Fibroblast of the conjunctiva (primary cell): ENCODE data around the gene GRPEL1.

Source experiments
- DNase-seq: peaks from one replicate; pipeline ENCODE4 v3.0.0-alpha.2; 2010; ENCODE audit warnings: low read depth

Gene GRPEL1

GRCh38 chr4:7063362-7063761 lies 4.5 kb downstream of the GRPEL1 start:
- DNase-seq: no peak

- no peak for DNase-seq
These were observed 5.0 kb downstream of the GRPEL1 start for GRCh38 chr4:7062816-7063215.

- DNase-seq: no peak
These were observed 6.0 kb downstream of the GRPEL1 start for GRCh38 chr4:7061815-7062214.

DNA sequence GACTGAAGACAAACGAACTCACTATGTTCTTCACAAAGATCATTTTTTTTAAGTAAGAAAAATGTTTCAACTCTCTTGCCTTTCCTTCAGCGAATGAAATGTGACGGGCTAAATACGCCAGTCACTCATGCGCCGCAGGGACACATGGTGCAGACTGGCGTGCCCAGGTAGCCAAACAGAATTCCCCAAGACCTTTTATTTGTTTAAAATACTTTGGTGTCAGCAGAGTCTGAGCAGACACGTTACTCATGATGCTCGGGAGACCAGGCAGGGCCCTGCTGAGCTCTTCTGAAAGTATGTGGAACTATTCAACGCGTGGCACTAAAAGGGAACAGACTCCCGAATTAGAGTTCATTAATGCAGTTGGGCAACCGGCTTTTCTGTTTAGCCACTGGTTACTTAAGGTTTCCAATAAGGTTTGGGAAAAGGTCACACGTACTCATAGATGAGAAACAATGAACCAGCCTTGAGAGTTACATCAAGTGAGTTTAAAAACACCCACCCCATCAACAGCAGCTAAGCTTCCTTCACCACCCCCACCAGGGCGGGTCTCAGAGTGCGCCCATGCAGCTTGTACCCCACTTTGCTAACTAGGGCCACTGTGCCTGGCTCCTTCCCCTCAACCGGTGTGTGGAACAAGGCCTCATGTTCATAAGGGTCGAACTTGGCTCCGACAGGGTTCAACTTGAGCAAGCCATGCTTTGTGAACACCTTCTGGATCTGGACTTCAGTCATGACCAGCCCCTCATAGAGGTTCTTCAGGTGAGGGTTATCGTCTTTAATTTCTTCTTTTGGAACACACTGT lies 7.3 kb downstream of the GRPEL1 start:
- no peak for DNase-seq

- DNase-seq: no peak
These were observed 8.2 kb downstream of the GRPEL1 start for GRCh38 chr4:7059662-7060061.

DNA sequence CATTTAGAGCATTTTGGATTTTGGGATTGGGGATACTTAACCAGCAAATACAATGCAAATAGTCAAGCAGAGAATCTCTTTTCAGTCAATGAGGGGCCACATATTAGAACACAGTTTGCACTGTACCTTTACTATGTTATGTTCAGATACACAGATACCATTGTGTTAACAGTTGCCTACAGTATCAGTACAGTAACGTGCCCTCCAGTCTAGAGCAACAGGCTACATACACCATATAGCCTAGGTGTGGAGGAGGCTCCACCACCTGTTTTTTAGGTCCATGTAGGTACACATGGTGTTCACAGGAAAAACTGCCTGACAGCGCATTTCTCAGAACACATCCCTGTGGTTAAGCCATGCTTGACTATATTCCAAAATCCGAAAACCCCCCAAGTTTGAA lies 9.1 kb downstream of the GRPEL1 start:
- DNase-seq: no peak

GRCh38 chr4:7055990-7056325 lies 11.9 kb downstream of the GRPEL1 start:
- DNase-seq: no peak

DNA sequence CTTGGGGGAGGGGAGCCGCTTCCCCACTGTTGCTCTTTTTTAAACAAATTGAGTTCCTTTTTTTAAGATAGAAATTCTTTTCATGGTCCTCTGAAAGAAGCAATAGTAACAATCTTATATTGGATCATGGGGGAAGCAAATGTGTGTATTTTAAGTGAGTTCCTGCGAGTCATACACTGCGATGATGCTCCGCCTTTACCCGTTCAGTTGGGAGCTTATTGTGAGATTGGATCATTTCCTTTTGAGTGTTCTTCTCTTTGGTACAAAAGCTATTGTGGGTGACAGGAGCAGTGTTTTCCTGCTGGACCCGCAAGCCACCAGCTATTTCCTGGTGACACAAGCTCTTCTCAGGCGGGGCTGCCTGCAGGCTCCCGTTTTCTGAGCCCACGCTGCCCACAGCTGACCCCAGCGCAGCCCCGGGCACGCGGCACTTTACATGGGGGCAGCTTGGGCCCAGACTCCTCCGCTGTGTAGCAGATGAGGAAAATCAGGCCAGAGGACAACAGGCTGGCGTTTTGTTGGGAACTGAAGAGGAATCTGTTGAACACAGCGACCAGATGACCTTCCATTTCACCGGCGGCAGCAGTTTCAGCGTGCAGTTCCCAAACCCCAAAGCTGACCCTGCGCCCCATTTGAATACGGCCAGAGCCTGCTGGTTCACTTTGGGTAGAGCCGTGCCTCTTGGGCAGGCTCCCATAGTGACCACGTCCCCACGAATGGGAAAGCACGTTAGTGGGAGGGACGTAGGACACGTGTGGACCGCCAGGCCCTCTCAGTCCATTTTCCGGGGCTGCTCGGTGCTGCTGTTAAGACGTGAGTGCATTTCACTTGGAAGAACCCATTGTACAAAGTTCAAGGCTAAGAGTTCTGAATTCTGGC lies 12.5 kb downstream of the GRPEL1 start:
- no peak for DNase-seq

DNA sequence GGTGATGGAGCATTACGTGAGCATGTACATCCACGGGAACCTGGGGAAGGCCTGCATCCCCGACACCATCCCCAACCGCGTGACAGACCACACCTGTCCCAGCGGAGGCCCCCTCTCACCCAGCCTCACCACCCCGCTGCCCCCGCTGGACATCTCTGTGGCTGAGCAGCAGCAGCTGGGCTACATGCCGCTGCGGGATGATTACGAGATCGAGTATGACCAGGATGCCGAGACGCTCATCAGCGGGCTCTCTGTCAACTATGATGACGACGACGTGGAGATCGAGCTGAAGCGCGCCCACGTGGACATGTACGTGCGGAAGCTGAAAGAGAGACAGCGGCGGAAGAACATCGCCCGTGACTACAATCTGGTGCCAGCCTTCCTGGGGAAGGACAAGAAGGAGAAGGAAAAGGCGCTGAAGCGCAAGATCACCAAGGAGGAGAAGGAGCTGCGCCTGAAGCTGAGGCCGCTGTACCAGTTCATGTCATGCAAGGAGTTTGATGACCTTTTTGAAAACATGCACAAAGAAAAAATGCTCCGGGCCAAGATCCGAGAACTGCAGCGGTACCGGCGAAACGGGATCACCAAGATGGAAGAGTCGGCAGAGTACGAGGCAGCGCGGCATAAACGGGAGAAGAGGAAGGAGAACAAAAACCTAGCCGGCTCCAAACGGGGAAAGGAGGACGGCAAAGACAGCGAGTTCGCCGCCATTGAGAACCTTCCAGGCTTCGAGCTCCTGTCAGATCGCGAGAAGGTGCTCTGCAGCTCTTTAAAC lies 13.6 kb downstream of the GRPEL1 start:
- DNase-seq: no peak

- no peak for DNase-seq
These were observed 14.7 kb downstream of the GRPEL1 start for GRCh38 chr4:7052923-7053715.

DNA sequence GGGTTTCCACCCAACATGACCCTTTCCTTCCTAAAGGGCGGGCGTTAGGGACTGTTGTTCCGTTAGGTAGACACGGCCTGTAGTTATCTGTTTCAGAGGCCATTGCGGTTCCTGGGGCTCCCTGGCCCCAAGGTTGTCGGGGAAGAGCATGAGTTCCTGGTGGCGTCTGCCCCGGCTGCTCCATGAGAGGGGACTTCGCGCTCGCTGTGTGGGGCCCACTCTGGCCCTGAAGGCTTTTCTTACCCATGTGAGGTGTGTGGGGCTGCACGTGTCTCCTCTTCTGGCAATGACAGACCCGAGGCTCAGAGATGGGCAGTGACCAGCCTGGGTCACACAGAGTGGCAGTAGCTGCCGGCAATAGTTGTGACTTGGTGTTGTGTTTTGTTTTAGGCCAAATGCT lies 15.6 kb downstream of the GRPEL1 start:
- no peak for DNase-seq

DNA sequence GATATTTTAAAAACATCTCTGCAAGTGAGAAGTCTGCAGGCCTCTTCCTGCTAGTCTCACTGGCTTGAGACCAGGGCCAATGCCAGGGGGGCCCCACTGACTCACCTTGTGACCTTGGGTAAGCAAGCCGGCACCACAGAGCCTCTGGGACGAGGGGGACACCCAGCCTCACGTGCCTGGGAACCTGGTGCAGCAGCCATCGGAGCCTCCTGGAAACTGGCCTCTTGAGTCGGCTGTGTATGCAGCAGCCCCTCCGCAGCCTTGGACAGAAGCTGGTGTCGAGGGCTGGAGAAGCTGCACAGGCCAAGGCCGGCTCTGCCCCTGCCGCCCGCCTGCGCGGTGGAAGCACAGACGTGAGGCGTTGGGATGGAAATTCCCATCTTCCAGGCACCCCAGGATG lies 16.0 kb downstream of the GRPEL1 start:
- no peak for DNase-seq

GRCh38 chr4:7051144-7051495 lies 16.7 kb downstream of the GRPEL1 start:
- DNase-seq: no peak

DNA sequence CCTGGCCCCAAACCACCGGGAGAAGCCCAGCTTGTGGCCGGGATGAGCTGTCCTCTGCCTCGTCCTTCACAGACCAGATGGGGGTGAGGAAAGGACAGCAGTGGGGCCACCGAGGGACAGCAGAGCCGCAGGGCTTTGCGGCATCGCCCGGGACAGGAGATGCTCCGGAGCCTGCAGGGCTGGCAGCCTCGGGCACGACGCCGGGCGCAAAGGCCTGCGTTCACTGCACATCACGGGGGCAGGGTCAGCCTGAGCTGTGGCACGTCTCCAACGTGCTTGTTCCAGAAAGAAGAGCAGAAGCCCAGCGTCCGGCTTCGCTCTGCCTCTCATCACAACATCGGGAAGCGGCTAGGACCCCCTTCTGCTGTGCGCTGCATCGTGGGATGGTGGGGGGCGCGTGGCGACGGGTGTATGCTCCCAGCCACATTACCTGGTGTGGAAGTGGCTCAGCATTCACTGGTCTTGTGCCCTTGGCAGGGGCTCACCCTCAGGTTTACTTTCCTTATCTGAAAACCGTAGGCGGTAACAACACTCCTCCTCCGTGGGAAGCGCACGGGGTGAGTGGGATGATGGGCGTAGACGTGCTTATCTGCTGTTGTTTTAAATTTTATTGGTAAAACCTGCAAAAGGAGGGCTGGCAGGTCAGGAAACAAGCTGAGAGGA lies 17.3 kb downstream of the GRPEL1 start:
- DNase-seq: no peak

GRCh38 chr4:7049739-7050138 lies 18.1 kb downstream of the GRPEL1 start:
- no peak for DNase-seq

- no peak for DNase-seq
These were observed 18.6 kb downstream of the GRPEL1 start for GRCh38 chr4:7049295-7049694.

DNA sequence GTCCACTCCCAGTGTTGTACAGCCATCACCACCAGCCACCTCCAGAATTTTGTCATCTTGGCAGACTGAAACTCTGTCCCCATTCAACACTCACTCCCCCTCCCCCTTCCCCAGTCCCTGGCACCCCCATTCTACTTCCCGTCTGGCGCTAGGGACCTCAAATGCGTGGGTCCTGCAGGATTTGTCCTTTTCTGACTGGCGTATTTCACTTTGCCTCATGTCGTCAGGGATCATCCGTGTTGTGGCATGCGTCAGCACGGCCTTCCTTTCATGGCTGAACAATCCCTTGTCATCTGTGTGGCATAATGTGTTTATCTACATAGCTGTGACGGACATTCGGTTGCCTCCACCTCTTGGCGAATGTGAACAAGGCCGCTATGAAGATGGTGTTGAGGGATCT lies 19.2 kb downstream of the GRPEL1 start:
- no peak for DNase-seq

DNA sequence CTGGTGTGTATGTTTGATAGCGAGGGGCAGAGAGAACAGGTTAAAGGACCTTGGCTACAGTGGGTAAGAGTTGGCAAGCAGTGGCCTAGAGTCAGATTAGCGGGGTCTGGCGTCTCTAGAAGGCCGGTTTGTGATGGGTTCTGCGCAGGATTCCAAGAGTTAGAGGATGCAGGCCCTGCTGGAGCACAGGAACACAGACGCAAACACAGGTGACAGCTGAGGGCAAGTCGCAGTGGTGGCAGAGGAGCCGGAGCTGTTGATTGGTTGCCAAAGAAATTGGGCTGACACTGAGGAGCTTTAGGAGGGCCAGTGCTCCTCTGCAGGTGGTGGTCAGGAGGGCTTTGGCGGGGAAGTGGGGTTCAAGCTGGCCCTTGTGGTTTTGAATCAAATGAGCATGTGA lies 20.9 kb downstream of the GRPEL1 start:
- no peak for DNase-seq

GRCh38 chr4:7045961-7046921 lies 21.6 kb downstream of the GRPEL1 start:
- DNase-seq: no peak

DNA sequence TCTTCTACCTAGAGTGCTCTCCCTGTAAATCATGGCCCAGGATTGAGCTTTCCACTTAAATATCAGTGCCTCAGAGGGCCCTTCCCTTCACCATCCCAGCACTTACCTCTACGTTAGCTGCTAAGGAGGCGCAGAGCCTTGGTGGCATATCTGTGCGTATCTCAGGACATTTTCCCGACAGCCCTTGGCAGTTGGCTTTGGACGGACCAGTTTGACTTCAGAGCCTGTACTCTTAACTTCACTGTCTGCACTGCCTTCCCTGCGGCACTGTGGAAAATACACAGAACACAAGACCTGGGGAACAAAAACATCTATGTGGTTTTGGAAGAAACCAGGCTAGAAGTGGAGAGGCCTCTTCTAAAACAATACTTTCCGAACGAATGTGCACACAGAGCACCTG lies 22.3 kb downstream of the GRPEL1 start:
- DNase-seq: no peak
